Activated CD4-positive, alpha-beta T cell treated with anti-CD3 and anti-CD28 coated beads for 36 hours (primary cell): Measurements from ENCODE around the gene UTP20. TPM values are rescaled to one million over a fixed set of nuclear protein-coding genes. Genes with fewer than 3 reads are reported as not detected.

Experiments
- ATAC-seq: fragments of 200-7000 bp; cut with Tn5 transposase; one replicate; pipeline ENCODE4 v1.10.0; 2021; ENCODE audit warnings: mild to moderate bottlenecking, moderate library complexity
- CTCF ChIA-PET: fragments of 350-600 bp; sonication (Branson Sonifier 250); formaldehyde crosslinking; loops from one replicate; lab custom pipeline; 2021; ENCODE audit warnings: antibody characterized with exemption; lab: Charles Lee
- POLR2A ChIA-PET: fragments of 350-600 bp; sonication (Branson Sonifier 250); formaldehyde crosslinking; loops from one replicate; lab custom pipeline; 2021; ENCODE audit warnings: antibody characterized with exemption, inconsistent platforms; lab: Charles Lee
- DNase-seq: peaks from one replicate; pipeline ENCODE4 v3.0.0-alpha.2; 2020
- H3K27ac Mint-ChIP-seq: one replicate; pipeline ENCODE4 v1.8.0; 2021; ENCODE audit warnings: mixed read lengths
- H3K27me3 Mint-ChIP-seq: one replicate; pipeline ENCODE4 v1.8.0; 2021; ENCODE audit warnings: mixed read lengths
- H3K36me3 Mint-ChIP-seq: one replicate; pipeline ENCODE4 v1.8.0; 2021; ENCODE audit warnings: low read depth, mixed read lengths
- H3K4me1 Mint-ChIP-seq: one replicate; pipeline ENCODE4 v1.8.0; 2021; ENCODE audit warnings: mixed read lengths
- H3K4me3 Mint-ChIP-seq: one replicate; pipeline ENCODE4 v1.8.0; 2021; ENCODE audit warnings: mild to moderate bottlenecking, moderate library complexity, mixed read lengths
- H3K9me3 Mint-ChIP-seq: one replicate; pipeline ENCODE4 v1.8.0; 2021; ENCODE audit warnings: low read depth, mixed read lengths
- intact Hi-C, 2 experiments: fragments of 100-400 bp; cut with DNase I in 1 of 2; cut with micrococcal nuclease in 1 of 2; formaldehyde crosslinking; loops; one replicate each; pipeline versions ENCODE4 v1.14.2 to v1.15.1; 2022 to 2024; cut with DNase I, micrococcal nuclease
- total RNA-seq, 2 experiments: library from RNA; stranded (reverse); gene quantifications; one replicate each; pipeline ENCODE4 v1.2.3, GENCODE V29; 2021

Gene UTP20
- total RNA-seq: 10 to 100 TPM; 29.4 to 33.1 TPM

DNA sequence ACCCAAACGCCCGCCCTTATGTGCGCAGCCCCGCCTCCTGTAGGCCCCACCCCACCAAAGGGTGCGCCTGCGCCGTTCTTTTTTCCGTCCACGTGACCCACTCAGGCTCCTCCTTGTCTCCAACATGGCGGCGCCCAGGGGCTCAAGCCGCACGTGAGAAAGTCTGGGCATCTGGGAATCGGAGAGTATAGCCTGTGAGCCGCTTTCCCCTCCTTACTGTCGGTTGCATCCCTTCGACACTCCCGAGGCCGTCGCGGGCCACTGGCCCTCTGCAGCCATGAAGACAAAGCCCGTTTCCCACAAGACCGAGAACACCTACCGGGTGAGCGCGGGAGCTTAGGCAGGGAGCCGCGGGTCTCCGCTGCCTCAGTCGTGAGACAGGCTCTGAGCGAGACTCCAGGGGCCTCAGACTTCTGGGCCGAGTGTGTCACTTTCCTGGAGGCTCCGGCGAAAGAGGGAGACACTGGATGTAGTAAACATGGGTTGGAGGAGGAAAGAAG, at the start of gene UTP20:
UTP20 (plus strand) TSS at position 100 of the 500 bp plus-strand sequence; CDS start at position 278, 178 bp downstream.
- Mint-ChIP-seq H3K27me3 (peaks cover 9% of the 10 kb centered on the region), H3K9me3 (no peaks in the 10 kb centered on the region), H3K4me3 (peak within 1 kb of the TSS; percentile 93), H3K36me3 (peaks cover 16% of the 10 kb centered on the region), H3K4me1 (peaks cover 17% of the 10 kb centered on the region), H3K27ac (peak within 1 kb of the TSS; percentile 85)
- intact Hi-C loops: loop anchor here (1.0 to 5.0 kb wide), 4 partner anchors 127 to 1013 kb away; partner anchors contain the start of genes DEPDC4 (in 2 of the 2), SCYL2 (in 2 of the 2), ARL1 (in 1 of the 2) and WASHC3 (in 1 of the 2)
- CTCF ChIA-PET: interaction anchor here (1.1 to 1.4 kb wide), 2 partner anchors 127 to 1009 kb away, joined by 4 to 5 read pairs; partner anchors contain the start of gene ARL1
- POLR2A ChIA-PET: interaction anchor here (0.7 to 1.5 kb wide), 2 partner anchors 20 to 767 kb away, joined by 4 read pairs; no protein-coding TSS in a partner anchor
- ATAC-seq: peak; percentile 100
- peak; percentile 97 for DNase-seq

DNA sequence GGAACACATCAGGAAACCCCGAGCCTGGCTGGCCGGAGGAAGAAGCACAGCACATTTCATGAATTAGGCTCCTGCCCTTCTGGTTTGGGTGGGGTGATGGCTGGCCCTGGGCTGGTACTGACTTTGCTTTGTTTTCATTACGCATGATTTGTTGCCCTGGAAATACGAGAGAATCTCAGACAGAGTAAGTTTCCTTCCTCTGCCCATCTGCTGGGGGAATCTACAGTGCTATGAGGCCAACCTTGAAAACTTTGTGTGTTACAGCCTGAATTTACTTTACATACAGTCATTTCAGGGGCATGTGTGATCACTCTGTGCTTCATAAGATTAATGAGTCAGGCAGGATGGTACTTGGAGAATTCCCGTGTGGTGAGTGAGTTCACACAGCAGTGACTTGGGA, 49.4 kb upstream of the UTP20 start:
- ATAC-seq (peak; percentile 16), DNase-seq (no peak)
- H3K27ac Mint-ChIP-seq: no peak overlapping the region
- H3K4me3 Mint-ChIP-seq: no peak overlapping the region
- H3K9me3 Mint-ChIP-seq: no peaks in the 10 kb centered on the region
- ChIA-PET CTCF (no interaction called here), POLR2A (no interaction called here)
- H3K4me1 Mint-ChIP-seq: no peaks in the 10 kb centered on the region
- intact Hi-C loops: no loop called here
- H3K36me3 Mint-ChIP-seq: no peaks in the 10 kb centered on the region
- H3K27me3 Mint-ChIP-seq: peaks cover 12% of the 10 kb centered on the region

DNA sequence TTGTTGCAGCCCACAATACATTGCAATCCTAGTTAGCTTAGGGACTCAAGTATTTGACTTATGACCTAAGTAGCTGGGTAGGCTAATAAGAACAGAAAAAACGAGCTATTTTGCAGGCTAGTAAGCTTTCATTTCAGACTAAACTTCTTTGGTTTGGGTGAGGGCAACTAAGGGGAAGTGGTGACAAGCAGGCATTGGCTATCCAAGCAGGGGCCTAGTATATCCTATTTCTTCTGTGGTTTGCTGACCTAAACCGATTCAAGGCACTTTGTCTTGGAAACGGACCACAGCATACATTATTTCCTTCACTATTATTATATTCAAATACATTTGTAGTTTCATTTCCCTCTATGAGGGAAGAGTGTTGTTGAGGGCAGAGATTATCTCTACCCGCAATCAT, 48.3 kb upstream of the UTP20 start:
- no peaks in the 10 kb centered on the region for H3K36me3 Mint-ChIP-seq
- H3K4me3 Mint-ChIP-seq: no peak overlapping the region
- H3K27me3 Mint-ChIP-seq: peaks cover 12% of the 10 kb centered on the region
- no peak overlapping the region for H3K27ac Mint-ChIP-seq
- ATAC-seq: no peak
- no peaks in the 10 kb centered on the region for H3K4me1 Mint-ChIP-seq
- no peak for DNase-seq
- H3K9me3 Mint-ChIP-seq: no peaks in the 10 kb centered on the region
- POLR2A ChIA-PET: no interaction called here
- intact Hi-C loops: no loop called here
- CTCF ChIA-PET: no interaction called here

DNA sequence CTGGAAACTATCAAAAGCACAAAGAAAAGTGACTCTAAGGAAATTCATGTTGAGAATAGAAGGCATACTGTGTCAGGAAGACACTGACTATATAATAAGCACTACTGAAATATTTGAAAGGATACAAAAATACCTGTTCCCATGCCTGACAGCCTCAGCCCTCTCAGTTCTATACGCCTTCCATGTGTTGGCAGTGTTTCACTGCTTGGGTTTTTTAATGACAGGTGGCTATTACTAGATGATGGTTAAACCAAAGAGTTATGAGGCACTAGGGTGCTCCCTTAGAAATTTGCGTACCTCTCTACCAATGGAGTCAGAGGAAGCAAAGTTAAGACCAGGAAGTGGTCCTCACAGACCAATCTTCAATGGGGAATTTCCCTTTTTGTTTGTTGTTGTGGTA, 44.2 kb upstream of the UTP20 start:
- Mint-ChIP-seq H3K4me3 (no peak overlapping the region), H3K9me3 (peaks cover 2% of the 10 kb centered on the region), H3K4me1 (no peaks in the 10 kb centered on the region), H3K27ac (no peak overlapping the region), H3K36me3 (no peaks in the 10 kb centered on the region), H3K27me3 (peaks cover 10% of the 10 kb centered on the region)
- intact Hi-C loops: no loop called here
- DNase-seq: no peak
- no peak for ATAC-seq
- ChIA-PET POLR2A (no interaction called here), CTCF (no interaction called here)

DNA sequence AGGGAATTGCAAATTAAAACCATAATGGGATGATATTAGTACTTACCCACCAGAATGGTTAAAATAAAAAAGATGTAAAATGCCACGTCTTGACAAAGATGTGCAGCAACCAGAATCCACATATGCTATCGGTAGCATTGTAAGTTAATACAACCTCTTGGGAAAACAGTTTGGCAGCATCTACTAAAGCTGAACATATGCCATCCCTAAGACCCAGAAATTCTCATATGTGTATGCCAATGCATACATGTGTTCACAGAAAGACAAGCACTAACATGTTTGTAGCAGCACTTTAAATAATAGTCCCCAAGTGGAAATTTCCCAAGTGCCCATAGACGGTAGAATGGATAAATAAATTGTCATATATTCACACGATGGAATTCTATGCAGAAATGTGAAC, 41.6 kb upstream of the UTP20 start:
- Mint-ChIP-seq H3K4me1 (no peaks in the 10 kb centered on the region), H3K4me3 (no peak overlapping the region), H3K27me3 (peaks cover 4% of the 10 kb centered on the region), H3K27ac (no peak overlapping the region), H3K36me3 (no peaks in the 10 kb centered on the region), H3K9me3 (peaks cover 2% of the 10 kb centered on the region)
- DNase-seq (no peak), ATAC-seq (no peak)
- ChIA-PET POLR2A (no interaction called here), CTCF (no interaction called here)
- intact Hi-C loops: no loop called here

DNA sequence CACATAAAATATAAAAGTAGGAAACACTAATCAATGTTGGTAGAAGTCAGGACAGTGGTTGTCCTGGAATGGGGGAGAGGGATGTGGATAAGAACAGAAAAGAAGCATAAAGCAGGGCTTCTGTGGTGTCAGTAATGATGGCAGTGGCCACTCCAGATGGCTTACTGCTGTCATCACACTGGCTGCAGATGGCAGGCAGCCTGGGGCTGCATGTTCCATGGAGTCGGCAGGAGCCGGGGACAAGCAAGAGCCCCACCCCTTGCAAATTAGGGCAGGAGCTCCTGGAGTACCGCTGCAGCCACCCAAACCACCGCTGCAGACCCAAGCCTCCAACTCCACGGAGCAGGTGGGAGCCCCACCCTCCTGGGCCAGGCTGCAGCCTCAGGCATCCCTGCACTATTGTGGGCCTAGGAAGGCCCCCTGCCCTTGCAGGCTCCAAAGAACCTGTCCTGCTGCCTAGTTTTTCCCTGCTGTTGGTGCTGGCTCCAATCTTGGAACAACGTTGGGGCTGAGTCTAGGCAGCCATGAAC, 41.0 kb upstream of the UTP20 start:
- H3K27ac Mint-ChIP-seq: no peak overlapping the region
- no peaks in the 10 kb centered on the region for H3K36me3 Mint-ChIP-seq
- H3K4me1 Mint-ChIP-seq: no peaks in the 10 kb centered on the region
- DNase-seq (no peak), ATAC-seq (no peak)
- intact Hi-C loops: no loop called here
- peaks cover 2% of the 10 kb centered on the region for H3K9me3 Mint-ChIP-seq
- no peak overlapping the region for H3K4me3 Mint-ChIP-seq
- CTCF ChIA-PET: no interaction called here
- H3K27me3 Mint-ChIP-seq: peaks cover 4% of the 10 kb centered on the region
- POLR2A ChIA-PET: no interaction called here

DNA sequence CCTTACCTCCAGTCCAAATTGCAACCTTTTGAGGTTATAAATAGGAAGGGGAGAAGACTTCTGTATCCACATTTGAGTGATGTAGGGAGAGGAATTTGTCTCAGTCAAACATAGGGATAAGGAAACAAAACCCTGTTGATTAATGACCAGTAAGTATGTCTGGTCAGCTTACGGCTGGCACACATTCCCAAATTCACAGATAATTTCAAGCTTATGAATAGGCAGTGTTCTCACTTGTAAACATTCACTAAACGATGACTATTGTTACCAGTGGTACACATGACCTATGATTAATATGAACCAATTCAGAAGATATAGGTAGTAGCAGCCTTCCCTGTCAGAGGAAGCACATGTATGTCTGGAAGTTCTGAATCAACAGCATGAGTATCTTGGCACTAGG, 36.8 kb upstream of the UTP20 start:
- H3K27me3 Mint-ChIP-seq: peaks cover 4% of the 10 kb centered on the region
- DNase-seq (no peak), ATAC-seq (no peak)
- no peak overlapping the region for H3K27ac Mint-ChIP-seq
- intact Hi-C loops: no loop called here
- no peaks in the 10 kb centered on the region for H3K36me3 Mint-ChIP-seq
- H3K4me3 Mint-ChIP-seq: no peak overlapping the region
- CTCF ChIA-PET: no interaction called here
- H3K4me1 Mint-ChIP-seq: no peaks in the 10 kb centered on the region
- H3K9me3 Mint-ChIP-seq: peaks cover 2% of the 10 kb centered on the region
- POLR2A ChIA-PET: no interaction called here

DNA sequence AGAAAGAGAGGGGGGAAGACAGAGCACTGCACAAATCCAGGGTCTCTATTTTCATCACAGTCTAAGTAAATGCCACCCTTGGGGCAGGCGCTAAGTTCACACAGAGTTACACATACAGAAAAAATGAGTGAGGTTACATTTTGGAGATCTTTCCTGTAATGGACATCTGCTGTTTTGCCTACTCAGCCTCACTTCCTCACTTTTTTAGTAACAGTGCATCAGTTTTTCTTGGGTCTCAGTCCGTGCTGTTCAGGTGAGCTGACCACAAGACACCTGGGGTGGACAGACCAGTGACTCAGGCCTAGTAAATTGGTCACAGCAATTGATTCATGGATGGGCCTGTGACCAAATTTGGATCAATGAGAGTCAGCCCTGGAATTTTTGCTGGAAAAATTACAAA, 36.3 kb upstream of the UTP20 start:
- DNase-seq (no peak), ATAC-seq (no peak)
- Mint-ChIP-seq H3K27ac (no peak overlapping the region), H3K36me3 (no peaks in the 10 kb centered on the region), H3K27me3 (peaks cover under 1% of the 10 kb centered on the region), H3K4me1 (no peaks in the 10 kb centered on the region), H3K9me3 (peaks cover under 1% of the 10 kb centered on the region), H3K4me3 (no peak overlapping the region)
- intact Hi-C loops: no loop called here
- ChIA-PET CTCF (no interaction called here), POLR2A (no interaction called here)

DNA sequence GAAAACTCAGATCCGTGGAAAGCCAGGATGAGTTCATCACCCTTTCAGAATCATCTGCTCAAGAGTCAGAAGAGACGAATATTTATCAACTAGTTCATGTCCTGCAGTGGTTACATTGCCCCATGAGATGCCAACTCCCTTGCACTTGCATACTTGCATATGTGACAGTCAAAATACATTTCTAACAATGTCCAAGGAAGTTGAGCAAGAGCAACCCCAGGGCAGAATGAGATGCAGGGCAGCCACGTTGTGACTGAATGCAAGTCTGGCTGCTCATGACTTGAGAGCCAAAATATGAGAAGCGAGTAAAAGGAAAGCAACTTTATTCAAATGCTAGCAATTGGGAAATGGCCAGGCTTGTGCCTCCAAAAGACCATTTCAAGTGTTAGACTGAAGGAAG, 23.6 kb upstream of the UTP20 start:
- DNase-seq (no peak), ATAC-seq (no peak)
- peaks cover 5% of the 10 kb centered on the region for H3K27me3 Mint-ChIP-seq
- H3K4me1 Mint-ChIP-seq: no peaks in the 10 kb centered on the region
- CTCF ChIA-PET: no interaction called here
- H3K36me3 Mint-ChIP-seq: no peaks in the 10 kb centered on the region
- H3K9me3 Mint-ChIP-seq: no peaks in the 10 kb centered on the region
- no peak overlapping the region for H3K4me3 Mint-ChIP-seq
- POLR2A ChIA-PET: no interaction called here
- intact Hi-C loops: no loop called here
- no peak overlapping the region for H3K27ac Mint-ChIP-seq

DNA sequence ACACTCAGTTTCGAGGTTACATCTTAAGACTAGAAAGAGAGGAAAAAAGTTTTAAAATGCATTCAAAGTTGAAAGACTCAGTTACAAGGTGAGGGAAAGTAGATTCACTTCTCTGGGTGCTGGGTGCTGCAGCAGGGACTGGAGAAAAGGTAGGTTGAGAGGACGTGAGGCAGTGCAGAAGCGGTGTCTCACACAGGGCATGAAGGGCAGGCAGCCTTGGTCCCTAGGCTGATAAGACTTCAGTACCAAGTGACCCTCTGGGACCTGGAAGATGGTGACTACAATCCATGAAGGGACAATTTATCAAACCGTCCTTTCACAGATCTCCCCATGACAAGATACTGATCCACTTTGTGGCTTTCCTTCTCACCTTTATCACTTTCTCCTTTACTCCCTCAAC, 22.5 kb upstream of the UTP20 start:
- no peak overlapping the region for H3K27ac Mint-ChIP-seq
- CTCF ChIA-PET: interaction anchor here (0.6 kb wide), 1 partner anchor 331 kb away, joined by 3 read pairs; no protein-coding TSS in a partner anchor
- ATAC-seq: no peak
- POLR2A ChIA-PET: no interaction called here
- DNase-seq: no peak
- H3K4me3 Mint-ChIP-seq: no peak overlapping the region
- intact Hi-C loops: no loop called here
- no peaks in the 10 kb centered on the region for H3K9me3 Mint-ChIP-seq
- no peaks in the 10 kb centered on the region for H3K4me1 Mint-ChIP-seq
- H3K36me3 Mint-ChIP-seq: no peaks in the 10 kb centered on the region
- H3K27me3 Mint-ChIP-seq: peaks cover 5% of the 10 kb centered on the region

DNA sequence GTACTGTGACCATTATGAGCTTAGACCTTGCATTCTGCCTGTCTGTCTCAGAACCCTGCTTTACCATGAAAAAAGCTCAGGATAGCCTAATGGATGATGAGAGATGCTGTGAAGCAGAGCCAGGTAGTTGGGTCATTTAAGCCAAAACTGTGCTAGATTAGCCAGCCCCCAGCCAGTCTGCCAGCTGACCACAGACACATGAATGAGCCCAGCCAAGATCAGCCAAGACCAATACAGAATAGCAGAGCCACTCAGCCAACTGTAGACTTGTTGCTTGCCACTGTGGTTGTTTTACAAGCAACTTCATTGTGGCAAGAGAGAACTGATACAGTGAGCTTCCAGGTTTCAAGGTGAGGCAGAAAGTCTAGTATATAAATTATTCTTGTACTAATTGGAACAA, 12.8 kb upstream of the UTP20 start:
- ATAC-seq (no peak), DNase-seq (no peak)
- Mint-ChIP-seq H3K4me1 (no peaks in the 10 kb centered on the region), H3K36me3 (no peaks in the 10 kb centered on the region), H3K4me3 (no peak overlapping the region), H3K27ac (no peak overlapping the region), H3K27me3 (peaks cover 28% of the 10 kb centered on the region), H3K9me3 (no peaks in the 10 kb centered on the region)
- ChIA-PET CTCF (no interaction called here), POLR2A (no interaction called here)
- intact Hi-C loops: no loop called here

DNA sequence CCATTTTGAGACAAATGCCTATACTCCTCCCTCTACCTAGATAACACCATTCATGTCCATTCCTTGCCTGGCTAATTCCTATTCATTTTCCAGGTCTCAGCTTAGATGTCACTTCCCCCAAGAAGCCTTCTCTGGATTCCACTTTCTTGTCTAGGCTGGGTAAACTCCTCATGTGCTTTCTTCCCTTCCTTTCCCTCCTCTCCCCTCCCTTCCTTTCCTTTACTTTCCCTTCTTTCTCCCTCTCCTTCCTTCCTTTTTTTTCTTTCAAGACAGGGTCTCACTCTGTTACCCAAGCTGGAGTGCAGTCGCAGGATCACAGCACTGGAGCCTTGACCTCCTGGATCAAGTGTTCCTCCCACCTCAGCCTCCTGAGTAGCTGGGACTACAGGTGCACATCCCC, 3.5 kb upstream of the UTP20 start:
- H3K9me3 Mint-ChIP-seq: no peaks in the 10 kb centered on the region
- CTCF ChIA-PET: no interaction called here

More for the DNA sequence above, 3.5 kb upstream of the UTP20 start:
- Mint-ChIP-seq H3K4me1 (peaks cover 4% of the 10 kb centered on the region), H3K27ac (no peak overlapping the region), H3K36me3 (peaks cover 1% of the 10 kb centered on the region), H3K4me3 (no peak overlapping the region), H3K27me3 (peaks cover 15% of the 10 kb centered on the region)
- POLR2A ChIA-PET: no interaction called here
- ATAC-seq (no peak), DNase-seq (no peak)
- intact Hi-C loops: loop anchor here in 1 of 2 experiments (5.0 kb wide), 1 partner anchor 1129 kb away; no protein-coding TSS in a partner anchor
